Activated naive CD4-positive, alpha-beta T cell treated with anti-CD3 and anti-CD28 coated beads, Interleukin-2, amount 50 U/mL, for 24 hours (primary cell): ENCODE results near the gene PPFIA2.

ENCODE experiments used
- H3K27ac Mint-ChIP-seq: one replicate; pipeline ENCODE4 v1.8.0; 2021; ENCODE audit warnings: mild to moderate bottlenecking, mixed read lengths
- H3K27me3 Mint-ChIP-seq: one replicate; pipeline ENCODE4 v1.8.0; 2021; ENCODE audit warnings: mixed read lengths
- H3K36me3 Mint-ChIP-seq: one replicate; pipeline ENCODE4 v1.8.0; 2021; ENCODE audit warnings: mixed read lengths
- H3K4me1 Mint-ChIP-seq: one replicate; pipeline ENCODE4 v1.8.0; 2021; ENCODE audit warnings: mixed read lengths
- H3K4me3 Mint-ChIP-seq: one replicate; pipeline ENCODE4 v1.8.0; 2021; ENCODE audit warnings: mild to moderate bottlenecking, mixed read lengths
- H3K9me3 Mint-ChIP-seq: one replicate; pipeline ENCODE4 v1.8.0; 2021; ENCODE audit warnings: mixed read lengths

PPFIA2 gene

DNA sequence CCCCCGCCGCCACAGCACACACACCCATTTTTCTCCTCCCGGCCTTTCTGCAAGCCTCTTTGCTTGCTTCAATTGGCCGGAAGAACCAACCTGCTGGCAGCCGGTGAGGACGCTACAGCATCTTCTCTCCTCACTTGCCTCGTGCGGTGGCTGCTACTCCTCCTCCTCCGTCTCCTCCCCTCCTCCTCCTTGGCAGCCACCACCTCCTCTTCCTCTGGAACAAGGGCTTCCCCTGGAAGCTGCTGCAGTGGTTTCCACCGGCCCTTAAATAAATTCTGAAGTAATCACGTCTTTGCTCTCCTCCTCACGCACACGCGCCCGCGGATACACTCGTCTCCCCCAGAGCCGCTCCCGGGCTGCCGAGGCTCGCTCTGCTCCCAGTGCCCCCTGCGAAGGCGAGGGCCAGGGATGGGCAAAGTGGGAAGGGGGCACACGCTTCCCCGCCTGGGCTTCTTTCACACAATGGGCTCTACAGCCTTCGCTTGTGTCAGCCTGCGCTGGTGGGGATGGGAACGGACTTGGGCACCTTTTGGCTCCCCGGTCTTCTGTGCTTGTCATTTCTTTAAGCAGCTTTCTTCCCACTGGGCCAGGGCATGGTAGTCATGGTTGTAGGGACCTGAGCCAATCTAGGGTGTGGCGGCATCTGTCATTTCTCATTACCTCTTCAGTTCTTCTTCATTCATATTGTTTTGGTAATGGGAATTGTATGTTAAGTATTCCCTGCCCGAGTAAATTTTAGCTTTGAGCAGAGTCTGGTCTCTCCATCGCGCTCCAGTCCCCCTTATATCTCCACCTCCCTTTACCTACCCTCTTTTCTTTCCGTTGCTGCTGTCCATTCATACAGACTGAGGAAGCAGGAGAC, at the start of gene PPFIA2:
Gene PPFIA2, minus strand, starts transcription at position 161 of the 862 bp plus-strand sequence.
- Mint-ChIP-seq H3K9me3 (no peaks in the 10 kb centered on the region), H3K27me3 (peaks cover 32% of the 10 kb centered on the region), H3K36me3 (no peaks in the 10 kb centered on the region), H3K4me3 (peak within 1 kb of the TSS; percentile 76), H3K4me1 (peaks cover 14% of the 10 kb centered on the region), H3K27ac (no peak within 1 kb of the TSS)

DNA sequence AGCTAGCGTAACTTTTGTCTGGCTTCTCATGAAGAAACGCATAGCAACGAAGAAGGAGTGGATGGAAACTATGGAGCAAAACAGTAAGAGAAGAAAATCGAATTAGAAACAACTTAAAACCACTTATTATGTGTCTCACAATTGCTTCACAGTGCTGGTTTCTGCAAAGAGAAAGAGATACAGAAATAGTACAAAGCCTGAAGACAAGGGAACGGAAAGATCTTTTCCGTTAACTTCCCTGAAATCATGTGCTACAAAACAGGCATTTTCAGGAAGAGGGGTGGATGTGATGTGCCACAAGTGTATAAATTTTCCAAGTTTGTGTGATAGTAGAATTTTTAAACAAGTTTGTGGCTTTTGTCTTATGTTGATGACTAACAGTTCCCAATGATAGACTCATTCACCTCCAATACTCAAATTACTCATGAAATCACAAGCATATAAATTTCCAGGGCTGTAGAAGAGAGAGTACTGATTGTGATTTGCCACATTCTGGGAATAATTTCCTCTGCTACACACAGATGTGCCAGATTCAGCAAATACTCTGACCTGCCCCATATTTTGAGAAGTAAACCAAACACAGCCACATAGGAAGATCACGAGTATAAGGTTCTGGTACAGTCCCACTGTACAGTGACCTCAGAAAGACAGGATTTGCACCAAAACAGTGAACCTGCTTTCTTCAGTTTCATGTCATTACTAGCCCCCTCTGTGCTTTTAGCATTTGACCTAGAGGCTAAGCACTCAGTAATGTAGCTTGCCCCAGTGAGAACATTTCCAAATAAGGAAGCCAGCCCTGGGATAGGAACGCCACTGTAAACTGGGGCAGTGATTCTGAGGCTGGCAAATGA, 41.4 kb upstream of the PPFIA2 start:
- Mint-ChIP-seq H3K4me3 (no peak overlapping the region), H3K27ac (peak overlapping the region; percentile 85)

DNA sequence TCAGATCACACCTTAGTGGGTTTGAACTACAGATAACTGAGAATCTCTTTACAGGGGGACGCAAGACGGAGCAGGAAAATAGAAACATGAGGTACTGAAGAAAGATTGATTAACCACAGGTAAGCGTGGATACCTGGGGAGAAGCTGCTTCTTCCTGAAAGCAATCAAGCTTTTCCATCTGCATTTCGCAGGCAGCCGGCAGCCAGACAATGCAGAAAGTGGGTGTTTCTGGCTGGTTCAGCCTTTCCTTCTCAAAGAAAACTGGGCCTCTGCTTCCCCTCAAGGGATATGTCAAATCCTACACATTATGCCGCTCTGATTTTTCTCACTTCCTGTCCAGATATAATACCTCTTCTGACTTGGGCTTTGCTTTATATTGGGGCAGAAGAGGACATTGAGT, 39.1 kb upstream of the PPFIA2 start:
- Mint-ChIP-seq H3K27me3 (peaks cover 6% of the 10 kb centered on the region), H3K36me3 (no peaks in the 10 kb centered on the region), H3K27ac (no peak overlapping the region), H3K4me1 (peaks cover 8% of the 10 kb centered on the region), H3K9me3 (no peaks in the 10 kb centered on the region), H3K4me3 (no peak overlapping the region)

More for the DNA sequence above, 41.4 kb upstream of the PPFIA2 start:
- H3K36me3 Mint-ChIP-seq = no peaks in the 10 kb centered on the region
- peaks cover 8% of the 10 kb centered on the region for H3K4me1 Mint-ChIP-seq
- peaks cover 4% of the 10 kb centered on the region for H3K27me3 Mint-ChIP-seq
- H3K9me3 Mint-ChIP-seq = no peaks in the 10 kb centered on the region

DNA sequence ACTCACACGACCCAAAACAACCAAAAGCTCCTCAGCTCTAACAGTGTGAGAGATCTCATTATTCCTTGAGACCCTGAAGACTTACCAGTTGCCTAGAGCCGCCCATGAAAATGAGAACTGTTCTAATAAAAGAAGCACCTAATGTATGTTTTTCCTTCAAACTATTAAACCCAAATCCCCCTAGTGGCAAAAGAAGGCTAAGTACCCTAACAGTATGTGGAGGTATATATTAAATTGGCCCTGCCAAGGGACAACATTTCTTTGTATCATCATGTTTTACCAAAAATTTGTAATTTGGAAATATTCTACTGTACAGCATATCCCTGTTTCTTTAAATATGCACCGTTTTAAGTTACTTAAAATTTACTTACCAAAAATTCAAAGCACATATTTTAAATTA, 38.0 kb upstream of the PPFIA2 start:
- Mint-ChIP-seq H3K9me3 (no peaks in the 10 kb centered on the region), H3K36me3 (no peaks in the 10 kb centered on the region), H3K27me3 (peaks cover 6% of the 10 kb centered on the region), H3K4me1 (peaks cover 8% of the 10 kb centered on the region), H3K27ac (no peak overlapping the region), H3K4me3 (no peak overlapping the region)

DNA sequence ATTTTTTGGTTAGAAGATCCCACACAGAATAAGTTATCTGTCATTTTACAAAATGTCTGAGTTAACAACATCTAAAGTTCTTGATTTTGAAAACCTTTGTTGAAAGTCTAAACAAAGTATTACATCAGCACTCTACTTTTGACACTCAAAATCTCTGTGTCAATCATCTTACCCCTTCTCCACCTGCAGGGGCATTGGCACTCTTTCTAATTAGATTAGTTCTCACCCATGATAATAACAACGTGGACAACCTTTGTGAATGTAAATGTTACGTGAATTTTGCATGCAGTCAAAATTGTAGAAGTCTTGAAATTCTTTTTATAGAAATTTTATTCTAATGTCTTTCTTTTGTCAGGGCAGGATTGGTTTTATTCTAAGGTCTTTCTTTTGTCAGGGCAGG, 33.5 kb upstream of the PPFIA2 start:
- Mint-ChIP-seq H3K4me1 (no peaks in the 10 kb centered on the region), H3K27me3 (peaks cover 9% of the 10 kb centered on the region), H3K9me3 (no peaks in the 10 kb centered on the region), H3K27ac (no peak overlapping the region), H3K4me3 (no peak overlapping the region), H3K36me3 (no peaks in the 10 kb centered on the region)

DNA sequence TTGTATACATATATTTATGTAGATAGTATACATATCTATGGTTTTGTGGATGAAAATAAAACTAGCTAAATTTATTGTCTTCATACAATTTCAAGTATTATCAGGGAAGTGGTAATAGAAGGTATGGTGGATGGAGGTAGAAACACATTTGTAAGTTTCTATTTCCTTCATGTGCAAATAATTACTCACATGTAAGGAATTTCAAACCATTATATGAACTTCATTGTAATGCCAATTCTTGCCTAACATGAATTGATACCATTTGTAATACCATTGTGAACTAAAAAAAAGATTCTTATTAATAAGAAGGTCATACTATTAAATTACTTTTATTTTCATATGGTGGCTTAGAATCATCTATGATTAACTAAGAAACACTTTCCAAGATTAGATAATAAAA, 20.1 kb upstream of the PPFIA2 start:
- H3K4me1 Mint-ChIP-seq = no peaks in the 10 kb centered on the region
- no peaks in the 10 kb centered on the region for H3K9me3 Mint-ChIP-seq
- H3K27me3 Mint-ChIP-seq = peaks cover 1% of the 10 kb centered on the region
- no peak overlapping the region for H3K4me3 Mint-ChIP-seq
- no peak overlapping the region for H3K27ac Mint-ChIP-seq
- H3K36me3 Mint-ChIP-seq = no peaks in the 10 kb centered on the region

DNA sequence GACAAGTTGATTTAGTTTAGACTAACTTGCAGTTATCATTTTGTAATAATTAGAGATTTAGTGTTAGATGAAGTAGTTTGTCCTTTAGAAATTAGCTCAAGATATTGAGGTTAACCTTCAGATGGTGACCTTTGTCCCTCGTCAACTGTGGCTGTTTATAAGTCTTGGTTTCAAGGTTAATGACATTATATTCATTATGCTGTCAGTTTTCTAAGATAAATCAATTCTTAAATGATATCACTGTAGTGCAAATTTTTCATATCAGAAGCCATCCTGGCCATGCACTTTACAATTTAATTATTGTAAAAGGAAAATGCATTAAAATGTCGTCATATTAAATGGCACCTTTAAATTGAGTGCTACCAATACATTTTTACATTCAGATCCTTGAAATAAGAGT, 19.6 kb upstream of the PPFIA2 start:
- Mint-ChIP-seq H3K27ac (no peak overlapping the region), H3K27me3 (peaks cover 4% of the 10 kb centered on the region), H3K4me3 (no peak overlapping the region), H3K36me3 (no peaks in the 10 kb centered on the region), H3K9me3 (no peaks in the 10 kb centered on the region), H3K4me1 (no peaks in the 10 kb centered on the region)

DNA sequence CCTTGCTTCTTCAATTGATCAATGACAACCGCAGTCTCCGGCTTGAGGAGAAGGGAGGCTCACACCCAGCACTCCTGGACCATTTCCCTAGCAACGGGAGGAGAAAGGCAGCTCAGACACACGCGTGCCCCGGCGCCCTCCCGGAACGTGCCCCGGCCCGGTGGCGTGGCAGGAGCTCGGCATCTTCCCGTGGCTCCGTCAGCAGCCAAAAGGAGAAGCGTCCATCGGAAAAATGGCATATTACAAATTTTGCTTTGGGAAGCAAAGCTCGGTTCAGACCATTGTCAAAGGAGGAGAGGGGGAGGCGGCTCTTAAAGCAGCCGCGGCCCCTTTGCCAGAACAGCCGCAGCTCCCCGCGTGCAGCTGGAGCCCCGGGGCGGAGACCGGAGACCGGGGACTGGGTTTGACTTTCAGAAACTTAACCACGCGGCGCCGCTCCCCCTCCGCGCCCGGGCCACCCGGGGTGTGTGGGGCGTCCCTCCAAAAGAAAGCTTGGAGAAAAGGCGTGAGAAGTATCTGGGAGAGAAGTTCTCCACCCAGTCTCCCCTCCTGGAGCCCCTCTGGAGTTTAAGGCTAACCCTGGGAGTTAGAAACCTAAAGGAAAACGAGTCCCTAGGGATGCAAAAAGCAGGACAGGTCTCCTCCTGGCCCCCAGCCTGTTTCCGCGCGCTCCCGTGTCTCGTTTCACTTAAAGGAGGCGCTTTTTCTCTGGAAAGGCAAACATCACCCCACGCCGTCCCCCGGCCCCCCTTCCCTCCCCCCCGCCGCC, 545 bp downstream of the PPFIA2 start:
- Mint-ChIP-seq H3K36me3 (no peaks in the 10 kb centered on the region), H3K27ac (no peak overlapping the region), H3K4me1 (peaks cover 14% of the 10 kb centered on the region), H3K9me3 (no peaks in the 10 kb centered on the region), H3K27me3 (peaks cover 34% of the 10 kb centered on the region), H3K4me3 (peak overlapping the region; percentile 76)

DNA sequence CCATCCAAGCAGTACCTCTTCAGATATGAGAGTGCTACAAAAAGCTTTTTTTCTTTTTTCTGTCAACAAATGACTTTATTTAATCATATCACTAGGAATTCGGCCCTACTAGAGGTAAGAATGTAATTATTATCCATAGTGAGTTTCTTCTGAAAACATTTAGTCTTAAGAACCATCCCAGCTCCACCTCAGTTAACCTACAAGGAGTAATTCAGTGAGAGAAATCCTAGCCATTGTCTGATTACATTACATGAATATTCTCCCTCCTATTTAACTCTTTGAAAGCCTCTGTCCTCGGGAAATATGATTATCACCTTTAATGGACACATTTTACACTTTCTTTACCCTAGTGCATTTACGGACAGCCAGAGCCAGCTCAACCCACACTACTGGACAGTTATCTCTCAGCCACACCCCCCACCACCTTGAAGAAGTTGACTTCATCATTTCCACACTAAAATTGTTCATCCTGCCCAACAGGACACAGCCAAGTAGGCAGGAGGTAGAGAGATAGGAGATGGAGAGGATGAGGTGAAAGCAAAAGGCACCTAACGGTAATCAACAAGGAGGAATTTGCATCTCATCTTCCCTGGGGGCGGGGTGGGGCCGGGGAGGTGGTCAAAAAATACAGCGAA, 1.3 kb downstream of the PPFIA2 start:
- H3K4me3 Mint-ChIP-seq = peak overlapping the region; percentile 55
- H3K4me1 Mint-ChIP-seq = peaks cover 14% of the 10 kb centered on the region
- no peaks in the 10 kb centered on the region for H3K36me3 Mint-ChIP-seq
- no peak overlapping the region for H3K27ac Mint-ChIP-seq
- H3K9me3 Mint-ChIP-seq = no peaks in the 10 kb centered on the region
- peaks cover 32% of the 10 kb centered on the region for H3K27me3 Mint-ChIP-seq

DNA sequence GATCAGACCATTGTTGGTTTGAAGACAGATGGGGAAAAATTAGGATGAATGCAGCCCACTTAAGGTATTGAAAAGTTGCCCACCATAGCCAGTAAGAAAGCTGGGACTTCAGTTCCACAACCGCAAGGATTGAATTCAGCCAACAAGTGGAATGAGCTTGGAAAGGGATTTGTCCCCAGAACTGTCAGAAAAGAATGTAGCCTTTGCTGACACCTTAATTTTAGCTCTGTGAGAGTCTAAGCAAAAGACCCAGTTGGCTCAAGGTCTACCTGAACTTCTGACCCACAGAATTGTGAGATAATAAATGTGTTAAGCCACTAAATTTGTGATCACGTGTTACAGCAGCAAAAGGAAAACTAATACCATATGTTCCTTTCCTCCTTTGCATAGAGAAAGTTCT, 29.4 kb downstream of the PPFIA2 start:
- H3K27ac Mint-ChIP-seq = no peak overlapping the region
- peaks cover 4% of the 10 kb centered on the region for H3K27me3 Mint-ChIP-seq
- no peaks in the 10 kb centered on the region for H3K36me3 Mint-ChIP-seq
- no peaks in the 10 kb centered on the region for H3K4me1 Mint-ChIP-seq
- H3K9me3 Mint-ChIP-seq = no peaks in the 10 kb centered on the region
- H3K4me3 Mint-ChIP-seq = no peak overlapping the region

DNA sequence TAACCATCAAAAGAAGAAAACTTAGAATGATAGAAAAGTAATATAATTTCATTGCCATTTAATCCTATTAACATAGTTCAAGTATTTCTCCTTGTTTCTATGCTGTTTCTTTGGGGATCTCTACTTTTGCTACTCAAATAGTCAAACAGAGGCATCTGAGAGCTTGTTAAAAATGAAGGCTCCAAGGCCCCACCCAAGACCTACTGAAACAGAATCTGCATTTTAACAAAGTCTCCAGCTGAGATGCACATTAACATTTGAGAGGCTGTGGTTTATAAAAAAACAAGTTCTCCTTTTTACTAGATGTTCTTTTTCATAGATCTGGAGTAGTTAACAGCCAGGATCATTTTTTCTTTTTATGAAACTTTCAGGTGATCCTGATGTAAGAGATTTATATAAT, 31.8 kb downstream of the PPFIA2 start:
- no peak overlapping the region for H3K4me3 Mint-ChIP-seq
- no peaks in the 10 kb centered on the region for H3K9me3 Mint-ChIP-seq
- H3K27ac Mint-ChIP-seq = no peak overlapping the region
- no peaks in the 10 kb centered on the region for H3K4me1 Mint-ChIP-seq
- no peaks in the 10 kb centered on the region for H3K36me3 Mint-ChIP-seq
- H3K27me3 Mint-ChIP-seq = peaks cover 8% of the 10 kb centered on the region

DNA sequence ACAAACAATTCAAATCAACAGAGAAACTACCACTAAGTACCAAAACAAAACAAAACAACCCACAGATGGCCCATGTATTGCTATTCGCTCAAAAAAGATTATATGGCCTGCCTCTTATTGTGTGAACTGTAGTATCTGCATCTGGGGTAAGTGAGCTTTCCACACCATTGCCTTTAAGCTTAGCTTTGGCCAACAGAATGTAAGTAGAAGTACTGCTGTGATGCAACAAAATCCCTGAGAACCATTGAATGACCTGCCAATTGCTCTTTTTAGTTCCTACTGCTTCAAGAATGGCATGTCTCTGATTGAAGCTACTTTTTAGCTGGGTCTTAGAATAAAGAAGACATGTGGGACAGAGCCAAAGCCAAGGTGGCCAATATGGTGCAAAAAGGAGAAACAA, 32.5 kb downstream of the PPFIA2 start:
- H3K27me3 Mint-ChIP-seq = peaks cover 8% of the 10 kb centered on the region
- no peaks in the 10 kb centered on the region for H3K9me3 Mint-ChIP-seq
- no peak overlapping the region for H3K27ac Mint-ChIP-seq
- no peak overlapping the region for H3K4me3 Mint-ChIP-seq
- no peaks in the 10 kb centered on the region for H3K4me1 Mint-ChIP-seq
- H3K36me3 Mint-ChIP-seq = no peaks in the 10 kb centered on the region

DNA sequence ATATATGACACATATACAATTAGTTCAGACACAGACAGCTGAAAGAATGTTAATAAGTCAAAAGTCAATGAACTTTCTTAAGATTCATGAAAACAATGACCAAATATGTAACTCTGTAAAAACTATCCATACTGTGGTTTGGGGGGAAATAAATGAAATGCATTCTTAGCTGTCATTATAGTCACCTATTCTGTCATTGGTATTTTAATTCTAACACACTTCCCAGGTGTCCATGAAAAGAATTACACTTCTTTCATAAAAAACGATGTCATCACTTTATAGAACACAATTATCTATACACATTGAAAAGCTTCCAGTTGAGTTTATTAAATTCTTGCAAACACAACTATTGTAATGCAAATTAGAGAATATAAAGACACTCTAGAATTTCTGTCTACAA, 35.8 kb downstream of the PPFIA2 start:
- Mint-ChIP-seq H3K4me3 (no peak overlapping the region), H3K4me1 (no peaks in the 10 kb centered on the region), H3K27ac (no peak overlapping the region), H3K27me3 (peaks cover 5% of the 10 kb centered on the region), H3K9me3 (no peaks in the 10 kb centered on the region), H3K36me3 (no peaks in the 10 kb centered on the region)

DNA sequence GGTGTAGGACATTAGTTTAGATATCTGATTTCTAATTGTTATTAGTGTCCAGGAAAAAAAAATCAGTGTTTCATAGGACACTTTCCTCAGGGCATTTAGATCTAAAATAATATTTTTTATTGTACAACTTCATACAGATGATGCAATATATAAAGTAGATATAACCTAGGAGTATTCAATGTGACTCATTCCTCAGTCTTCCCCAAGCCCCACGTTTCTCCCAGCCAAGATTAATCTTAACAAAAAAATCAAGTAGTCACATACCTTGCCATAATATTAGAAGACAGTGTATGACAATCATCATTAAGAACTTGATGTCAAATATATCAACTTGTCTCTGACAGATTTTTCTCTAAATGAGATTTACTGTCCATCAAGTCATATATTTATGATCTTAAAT, 37.1 kb downstream of the PPFIA2 start:
- Mint-ChIP-seq H3K4me3 (no peak overlapping the region), H3K9me3 (no peaks in the 10 kb centered on the region), H3K36me3 (no peaks in the 10 kb centered on the region), H3K4me1 (no peaks in the 10 kb centered on the region), H3K27ac (no peak overlapping the region), H3K27me3 (peaks cover 5% of the 10 kb centered on the region)

DNA sequence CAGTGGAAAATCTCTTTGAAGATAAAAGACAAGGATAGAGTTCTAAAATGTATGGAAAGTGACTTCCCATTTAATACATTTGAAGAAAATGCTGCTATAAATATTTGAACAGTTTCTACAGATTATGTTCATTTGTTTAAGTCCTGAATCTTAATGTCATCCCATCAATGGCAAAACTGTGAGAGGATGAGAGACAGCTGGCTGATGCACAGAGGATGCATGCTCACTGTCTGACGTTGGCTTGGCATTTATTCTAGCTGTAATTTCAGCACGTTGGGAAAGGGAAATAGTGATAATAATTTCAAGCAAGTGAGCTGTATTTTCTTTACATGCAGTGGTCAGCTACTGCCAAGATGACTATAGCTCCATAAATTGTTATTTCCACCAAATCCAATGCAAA, 40.5 kb downstream of the PPFIA2 start:
- Mint-ChIP-seq H3K36me3 (no peaks in the 10 kb centered on the region), H3K27me3 (peaks cover 4% of the 10 kb centered on the region), H3K4me3 (no peak overlapping the region), H3K4me1 (no peaks in the 10 kb centered on the region), H3K27ac (no peak overlapping the region), H3K9me3 (no peaks in the 10 kb centered on the region)
